ENCODE data around the gene TADA2B.

- TF ChIP-seq CTCF (IDR thresholded peaks at IDR 0.05 in 4 of 5, conservative IDR thresholded peaks at IDR 0.05 in 1 of 5), result no peak
- TF ChIP-seq POLR2A (IDR thresholded peaks at IDR 0.05), result no peak
Measured at GRCh38 chr4:7021930-7022664, 21.1 kb upstream of the TADA2B start.

Data from gastrocnemius medialis (tissue), 4 donors.